IMR-90 (cell line): ENCODE results near the gene MLIP. TPM values are rescaled to one million over a fixed set of nuclear protein-coding genes. Genes with fewer than 3 reads are reported as not detected.
"Not testable (repeated sequence)": the region's sequence is repeated elsewhere in the genome, so short reads cannot be mapped to it uniquely, and the experiment has no call there.

Experiments
- ATAC-seq: fragments of 200-7000 bp; cut with Tn5 transposase; 2 replicates; pipeline ENCODE4 v1.9.1; 2020; ENCODE audit warnings: low read depth, mild to moderate bottlenecking, moderate library complexity
- BruUV-seq: library from RNA; stranded (reverse); fragments of 400-500 nt; replicated peaks from 2 replicates; lab custom pipeline; 2021; lab: Mats Ljungman, UMichigan
- CTCF ChIA-PET: fragments of 300-600 bp; formaldehyde crosslinking; extraction: SDS; loops from one replicate; lab custom pipeline; 2021; ENCODE audit warnings: antibody characterized with exemption; lab: Yijun Ruan, JAX
- POLR2A ChIA-PET: fragments of 300-600 bp; sonication (Branson Sonifier 250); formaldehyde crosslinking; loops from one replicate; lab custom pipeline; 2022; ENCODE audit warnings: antibody characterized with exemption; ENCODE audit not compliant: unreplicated experiment; lab: Charles Lee
- DNase-seq: peaks from one replicate; pipeline ENCODE4 v3.0.0; 2013
- H2AFZ ChIP-seq: replicated peaks from 2 replicates; pipeline ENCODE3; 2013; ENCODE audit warnings: low read length, mild to moderate bottlenecking; ENCODE audit not compliant: poor library complexity
- H2AK5ac ChIP-seq: 2 replicates; pipeline ENCODE4 v1.6.1; 2013; ENCODE audit warnings: low read depth, low read length, inconsistent platforms
- H2AK9ac ChIP-seq: replicated peaks from 2 replicates; pipeline ENCODE3; 2013; ENCODE audit warnings: mild to moderate bottlenecking, low read depth, low read length, moderate library complexity; ENCODE audit not compliant: poor library complexity
- H2BK120ac ChIP-seq: 2 replicates; pipeline ENCODE4 v1.6.1; 2013; ENCODE audit warnings: low read depth, low read length, inconsistent platforms
- H2BK15ac ChIP-seq: 3 replicates; pipeline ENCODE4 v1.6.1; 2013; ENCODE audit warnings: low read depth, low read length, inconsistent platforms
- H2BK20ac ChIP-seq: 2 replicates; pipeline ENCODE4 v1.6.1; 2013; ENCODE audit warnings: low read depth, mild to moderate bottlenecking, inconsistent platforms, low read length, moderate library complexity
- H2BK5ac ChIP-seq: 2 replicates; pipeline ENCODE4 v1.6.1; 2013; ENCODE audit warnings: mild to moderate bottlenecking, low read depth, low read length, inconsistent platforms; ENCODE audit not compliant: poor library complexity, severe bottlenecking
- H3K14ac ChIP-seq: replicated peaks from 2 replicates; pipeline ENCODE4 v1.6.1; 2013; ENCODE audit warnings: low read depth, low read length, inconsistent platforms
- H3K18ac ChIP-seq: 2 replicates; pipeline ENCODE4 v1.6.1; 2013; ENCODE audit warnings: low read depth, low read length, control low read depth
- H3K23ac ChIP-seq: 2 replicates; pipeline ENCODE4 v1.6.1; 2013; ENCODE audit warnings: low read depth, low read length, inconsistent platforms
- H3K27ac ChIP-seq: 2 replicates; pipeline ENCODE4 v1.5.1; 2013; ENCODE audit warnings: mild to moderate bottlenecking, control low read depth, low read length; ENCODE audit not compliant: insufficient read depth
- H3K27me3 ChIP-seq: 2 replicates; pipeline ENCODE4 v1.6.1; 2013; ENCODE audit warnings: low read length; ENCODE audit not compliant: control insufficient read depth, insufficient read depth
- H3K36me3 ChIP-seq: 2 replicates; pipeline ENCODE4 v1.6.1; 2013; ENCODE audit warnings: low read length, mixed read lengths; ENCODE audit not compliant: control insufficient read depth, insufficient read depth
- H3K4ac ChIP-seq: 2 replicates; pipeline ENCODE4 v1.6.1; 2013; ENCODE audit warnings: low read depth, low read length, inconsistent platforms
- H3K4me1 ChIP-seq: 2 replicates; pipeline ENCODE4 v1.6.1; 2013; ENCODE audit warnings: low read length, mixed read lengths; ENCODE audit not compliant: control insufficient read depth, insufficient read depth
- H3K4me2 ChIP-seq: 2 replicates; pipeline ENCODE4 v1.6.1; 2013; ENCODE audit warnings: low read depth, mild to moderate bottlenecking, control low read depth, low read length, moderate library complexity
- H3K4me3 ChIP-seq: 2 replicates; pipeline ENCODE4 v1.5.1; 2013; ENCODE audit warnings: low read depth, mild to moderate bottlenecking, control low read depth, low read length, moderate library complexity; ENCODE audit not compliant: insufficient read depth
- H3K56ac ChIP-seq: 2 replicates; pipeline ENCODE4 v1.6.1; 2013; ENCODE audit warnings: low read length, inconsistent platforms; ENCODE audit not compliant: insufficient read depth; ENCODE audit errors: extremely low read depth
- H3K79me1 ChIP-seq, 2 experiments: 2 replicates each; pipeline ENCODE4 v1.6.1; 2013; ENCODE audit warnings: low read length in 2 of 2, inconsistent platforms in 1 of 2, low read depth in 1 of 2
- H3K9ac ChIP-seq: 2 replicates; pipeline ENCODE4 v1.6.1; 2013; ENCODE audit warnings: low read depth, low read length, control low read depth
- H3K9me1 ChIP-seq: 2 replicates; pipeline ENCODE4 v1.6.1; 2013; ENCODE audit warnings: low read length, inconsistent platforms; ENCODE audit not compliant: insufficient read depth
- H3K9me3 ChIP-seq: 2 replicates; pipeline ENCODE4 v1.6.1; 2013; ENCODE audit warnings: low read length; ENCODE audit not compliant: control insufficient read depth, insufficient read depth
- H4K20me1 ChIP-seq: 2 replicates; pipeline ENCODE4 v1.6.1; 2013; ENCODE audit warnings: low read length, inconsistent platforms; ENCODE audit not compliant: insufficient read depth
- H4K5ac ChIP-seq: 2 replicates; pipeline ENCODE4 v1.6.1; 2013; ENCODE audit warnings: mild to moderate bottlenecking, low read depth, low read length, control low read depth
- H4K8ac ChIP-seq, 2 experiments: 2 replicates each; pipeline ENCODE4 v1.6.1; 2013; ENCODE audit warnings: low read depth in 2 of 2, low read length in 2 of 2, control low read depth in 1 of 2, inconsistent platforms in 1 of 2
- H4K91ac ChIP-seq: 2 replicates; pipeline ENCODE4 v1.6.1; 2013; ENCODE audit warnings: low read depth, low read length, inconsistent platforms; ENCODE audit not compliant: insufficient read depth
- CEBPB ChIP-seq: IDR thresholded peaks from 2 replicates; pipeline ENCODE4 v1.6.1; 2012; ENCODE audit warnings: low read depth, low read length, improper control_type of control experiment
- CHD1 ChIP-seq: IDR thresholded peaks from 2 replicates; pipeline ENCODE4 v1.6.1; 2012; ENCODE audit warnings: low read depth, low read length, improper control_type of control experiment
- WGBS, 2 experiments: methylation state at CpG; one replicate each; pipeline versions ENCODE4 v1.1.5 to v1.1.7; 2013; ENCODE audit warnings: missing lambda C conversion rate in 2 of 2; ENCODE audit not compliant: insufficient read length in 1 of 2; ENCODE audit errors: extremely low coverage in 2 of 2; 5-methylcytosine and 5-hydroxymethylcytosine counted together
- dilution Hi-C: fragments of 300-500 bp; cut with HindIII; formaldehyde crosslinking; loops from one replicate; pipeline ENCODE4 v1.14.3; 2018; ENCODE audit warnings: low sequenced_read_pairs; ENCODE audit not compliant: unreplicated experiment
- in situ Hi-C: fragments of 300-500 bp; cut with MboI; formaldehyde crosslinking; loops from 3 replicates; pipeline ENCODE4 v1.14.3; 2019; ENCODE audit warnings: low sequenced_read_pairs, inconsistent platforms, mixed read lengths
- intact Hi-C: fragments of 100-400 bp; cut with micrococcal nuclease; formaldehyde crosslinking; loops from 2 replicates; pipeline ENCODE4 v1.10.0; 2022
- polyA plus RNA-seq, 3 experiments: library from polyadenylated mRNA; depleted of rRNA; stranded (reverse); fragments of >200 nt; gene quantifications; 2 replicates each; pipeline ENCODE4 v1.2.3, GENCODE V29; 2012; ENCODE audit warnings: low replicate concordance in 1 of 3
- total RNA-seq: library from RNA; depleted of rRNA; stranded (reverse); fragments of >200 nt; gene quantifications from 2 replicates; pipeline ENCODE4 v1.2.3, GENCODE V29; 2012

The MLIP gene
- total and polyA plus RNA-seq, 2 of the 4 experiments (the other 2 are of a cell fraction): not detected

DNA sequence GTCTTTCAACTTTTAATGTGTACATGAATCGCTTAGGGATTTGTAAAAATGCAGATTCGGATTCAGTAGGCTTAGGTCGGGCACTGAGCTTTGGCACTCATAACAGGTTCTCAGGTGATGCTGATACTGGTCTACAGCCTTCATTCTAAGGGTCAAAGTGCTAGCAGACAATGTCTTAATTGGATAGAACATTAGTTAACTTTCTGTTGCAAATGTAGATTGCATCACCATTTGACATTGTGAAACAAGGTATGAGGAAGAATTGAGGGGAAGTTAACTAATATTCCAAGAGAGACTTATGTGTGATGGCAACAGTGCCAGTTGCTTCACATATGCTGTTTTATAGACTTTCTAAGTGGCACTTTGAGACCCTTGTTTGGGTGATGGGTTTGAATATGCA lies 86.9 kb downstream of the MLIP start:
- POLR2A ChIA-PET: no interaction called here
- TF ChIP-seq CHD1 (no peak), CEBPB (peak; percentile 67)

DNA sequence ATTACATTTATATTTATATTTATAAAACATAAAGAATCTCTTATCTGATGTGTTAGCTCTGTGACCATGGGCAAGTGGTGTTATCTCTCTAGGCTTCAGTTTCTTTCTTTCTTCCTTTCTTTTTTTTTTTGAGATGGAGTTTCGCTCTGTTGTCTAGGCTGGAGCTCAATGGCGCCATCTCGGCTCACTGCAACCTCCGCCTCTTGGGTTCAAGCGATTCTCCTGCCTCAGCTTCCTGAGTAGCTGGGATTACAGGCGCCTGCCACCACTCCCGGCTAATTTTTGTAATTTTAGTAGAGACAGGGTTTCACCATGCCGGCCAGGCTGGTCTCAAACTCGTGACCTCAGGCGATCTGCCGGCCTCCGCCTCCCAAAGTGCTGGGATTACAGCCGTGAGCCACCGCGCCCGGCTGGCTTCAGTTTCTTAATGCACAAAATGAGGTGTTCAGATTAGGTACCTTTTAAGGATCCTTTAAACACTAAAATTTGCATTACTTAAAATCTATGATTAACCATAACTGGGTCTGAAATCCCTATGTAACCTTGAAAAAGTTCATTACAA lies 92.3 kb downstream of the MLIP start:
- WGBS, 2 experiments: no CpG with 5 or more reads among the region's 16 CpGs
- H2AK5ac ChIP-seq, H3K4me2 ChIP-seq, POLR2A ChIA-PET, H3K4me3 ChIP-seq, BruUV-seq, H3K23ac ChIP-seq, H4K91ac ChIP-seq, H3K4ac ChIP-seq, H3K9ac ChIP-seq, DNase-seq, H3K14ac ChIP-seq, H2AFZ ChIP-seq, H4K20me1 ChIP-seq, H2BK5ac ChIP-seq, H2BK15ac ChIP-seq, dilution Hi-C loops, H4K5ac ChIP-seq, ATAC-seq, H4K8ac ChIP-seq, intact Hi-C loops, H3K56ac ChIP-seq, H3K4me1 ChIP-seq, H3K9me3 ChIP-seq, H3K27me3 ChIP-seq, H3K9me1 ChIP-seq, H3K18ac ChIP-seq, H3K79me1 ChIP-seq, H2AK9ac ChIP-seq, in situ Hi-C loops, H3K27ac ChIP-seq, H2BK120ac ChIP-seq, H3K36me3 ChIP-seq, H2BK20ac ChIP-seq: not testable (repeated sequence)
- CTCF ChIA-PET: interaction anchor here (0.6 kb wide), 2 partner anchors 32 to 140 kb away, joined by 3 read pairs; no protein-coding TSS in a partner anchor

More for the DNA sequence above, 86.9 kb downstream of the MLIP start:
- H3K14ac ChIP-seq: no peak overlapping the region
- WGBS, 2 experiments: no CpG with 5 or more reads among the region's 3 CpGs
- H3K27me3 ChIP-seq: no peaks in the 10 kb centered on the region
- no peak for DNase-seq
- no peak for ATAC-seq
- no peak overlapping the region for H4K5ac ChIP-seq
- no peak overlapping the region for H4K8ac ChIP-seq
- H3K4me3 ChIP-seq: no peak overlapping the region
- H3K18ac ChIP-seq: no peak overlapping the region
- CTCF ChIA-PET: no interaction called here
- no peak overlapping the region for H3K27ac ChIP-seq
- peaks cover 4% of the 10 kb centered on the region; the same call in 1 of the 2 replicates for H3K4me1 ChIP-seq
- H4K20me1 ChIP-seq: no peaks in the 10 kb centered on the region
- H2AK9ac ChIP-seq: no peak overlapping the region
- no peak overlapping the region for H3K4ac ChIP-seq
- H3K9me3 ChIP-seq: no peaks in the 10 kb centered on the region
- H3K9me1 ChIP-seq: no peaks in the 10 kb centered on the region
- no peak overlapping the region for H3K23ac ChIP-seq
- no peak overlapping the region for H2BK20ac ChIP-seq
- dilution Hi-C loops (no loop called here), in situ Hi-C loops (no loop called here), intact Hi-C loops (no loop called here)
- H3K56ac ChIP-seq: no peak overlapping the region
- no peaks in the 10 kb centered on the region for H3K36me3 ChIP-seq
- BruUV-seq: no TSS peak
- no peak overlapping the region for H2AK5ac ChIP-seq
- H3K79me1 ChIP-seq: no peaks in the 10 kb centered on the region
- no peak overlapping the region for H3K9ac ChIP-seq
- no peak overlapping the region for H2BK15ac ChIP-seq
- no peak overlapping the region for H4K91ac ChIP-seq
- no peak overlapping the region for H3K4me2 ChIP-seq
- no peak overlapping the region for H2AFZ ChIP-seq
- no peak overlapping the region for H2BK120ac ChIP-seq
- no peak overlapping the region for H2BK5ac ChIP-seq
